Occipital lobe (tissue), 3 donors: ENCODE data around the gene HNRNPDL. TPM values are rescaled to one million over a fixed set of nuclear protein-coding genes. Genes with fewer than 3 reads are reported as not detected.
"Not testable (repeated sequence)": the region's sequence is repeated elsewhere in the genome, so short reads cannot be mapped to it uniquely, and the experiment has no call there.

Source experiments
- DNase-seq: peaks from one replicate; lab custom pipeline; 2025; lab: John Stamatoyannopoulos, UW
- small RNA-seq: library from RNA; depleted of rRNA; stranded (forward); fragments of <200 nt; gene quantifications from one replicate; pipeline ENCODE3, GENCODE V24; 2014
- total RNA-seq: library from RNA; depleted of rRNA; stranded (reverse); fragments of >200 nt; gene quantifications from one replicate; pipeline ENCODE4 v1.2.3, GENCODE V29; 2014

Gene HNRNPDL
- total RNA-seq, 1 donor from 2014 or later: 347 TPM

- DNase-seq: no peak
Measured at GRCh38 chr4:82388405-82388804, 41.9 kb downstream of the HNRNPDL start.

GRCh38 chr4:82386312-82386711, 44.0 kb downstream of the HNRNPDL start:
- not testable (repeated sequence) for DNase-seq

GRCh38 chr4:82382751-82383150, 47.5 kb downstream of the HNRNPDL start:
- no peak for DNase-seq

GRCh38 chr4:82381661-82382296, 48.5 kb downstream of the HNRNPDL start:
- no peak for DNase-seq

GRCh38 chr4:82381235-82381634, 49.0 kb downstream of the HNRNPDL start:
- DNase-seq: no peak

GRCh38 chr4:82380831-82381230, 49.4 kb downstream of the HNRNPDL start:
- DNase-seq: no peak

GRCh38 chr4:82380344-82380743, 49.9 kb downstream of the HNRNPDL start:
- DNase-seq: peak; percentile 3

GRCh38 chr4:82376109-82376508, 54.2 kb downstream of the HNRNPDL start:
- no peak for DNase-seq

- peak; percentile 98 for DNase-seq
Measured at GRCh38 chr4:82373816-82374625, 56.2 kb downstream of the HNRNPDL start, which contains the start of gene HNRNPD. Gene HNRNPD, minus strand, starts transcription at chr4:82373991. Its CDS starts 313 bp downstream, at chr4:82373678.

GRCh38 chr4:82373486-82373815, 56.8 kb downstream of the HNRNPDL start:
- DNase-seq: no peak

Small RNAs within 50 kb of the gene (small RNA-seq; reads per million reads assigned to genes)
- not detected for gene RF00150

Other genes starting within 250 kb of the HNRNPDL start
- gene HNRNPD, start 56.5 kb downstream of the HNRNPDL start, total RNA-seq: 56.0 TPM
- 89.7 TPM for gene ENOPH1, start 128 bp upstream of the HNRNPDL start, total RNA-seq
- 90.0 TPM for gene TMEM150C, start 131.5 kb upstream of the HNRNPDL start, total RNA-seq